Activated CD8-positive, alpha-beta memory T cell treated with anti-CD3 and anti-CD28 coated beads for 36 hours (primary cell): ENCODE data around the gene ZFAND5. TPM values are rescaled to one million over a fixed set of nuclear protein-coding genes. Genes with fewer than 3 reads are reported as not detected.

Experiments used
- CTCF ChIA-PET: fragments of 350-600 bp; sonication (Branson Sonifier 250); formaldehyde crosslinking; loops from one replicate; lab custom pipeline; 2021; ENCODE audit warnings: antibody characterized with exemption; lab: Charles Lee
- POLR2A ChIA-PET: fragments of 350-600 bp; sonication (Branson Sonifier 250); formaldehyde crosslinking; loops from one replicate; lab custom pipeline; 2021; ENCODE audit warnings: antibody characterized with exemption; lab: Charles Lee
- total RNA-seq, 2 experiments: library from RNA; stranded (reverse); gene quantifications; one replicate each; pipeline ENCODE4 v1.2.3, GENCODE V29; 2021

ZFAND5 gene
- total RNA-seq, 2 experiments from 2014 or later: 85.8 to 86.7 TPM

GRCh38 chr9:72365525-72366256, 683 bp upstream of the ZFAND5 start:
- ChIA-PET POLR2A (interaction anchor here (0.6 to 2.0 kb wide), 6 partner anchors 18 to 766 kb away, joined by 3 to 11 read pairs (median 4); no protein-coding TSS in a partner anchor), CTCF (interaction anchor here (0.9 to 1.3 kb wide), 3 partner anchors 17 to 78 kb away, joined by 3 to 5 read pairs (median 3); no protein-coding TSS in a partner anchor)

GRCh38 chr9:72363908-72364678, 915 bp downstream of the ZFAND5 start:
- ChIA-PET POLR2A (interaction anchor here (0.6 to 2.0 kb wide), 4 partner anchors 72 to 1949 kb away, joined by 3 to 11 read pairs (median 4); no protein-coding TSS in a partner anchor), CTCF (interaction anchor here (0.6 kb wide), 1 partner anchor 368 kb away, joined by 3 read pairs; no protein-coding TSS in a partner anchor)

- ChIA-PET CTCF (no interaction called here), POLR2A (interaction anchor here (0.6 kb wide), 2 partner anchors 179 to 583 kb away, joined by 3 to 4 read pairs; no protein-coding TSS in a partner anchor)
Observed at GRCh38 chr9:72363236-72363635, 1.8 kb downstream of the ZFAND5 start.

- ChIA-PET POLR2A (interaction anchor here (0.6 kb wide), 2 partner anchors 180 to 582 kb away, joined by 3 to 4 read pairs; no protein-coding TSS in a partner anchor), CTCF (no interaction called here)
Observed at GRCh38 chr9:72362680-72363139, 2.3 kb downstream of the ZFAND5 start.

- POLR2A ChIA-PET: no interaction called here
- CTCF ChIA-PET: no interaction called here
Observed at GRCh38 chr9:72362118-72362531, 2.9 kb downstream of the ZFAND5 start.

GRCh38 chr9:72361217-72361616, 3.8 kb downstream of the ZFAND5 start:
- ChIA-PET POLR2A (no interaction called here), CTCF (no interaction called here)

GRCh38 chr9:72360324-72360723, 4.7 kb downstream of the ZFAND5 start:
- POLR2A ChIA-PET: no interaction called here
- CTCF ChIA-PET: no interaction called here

GRCh38 chr9:72356041-72356582, 8.9 kb downstream of the ZFAND5 start:
- ChIA-PET CTCF (no interaction called here), POLR2A (no interaction called here)

GRCh38 chr9:72355153-72355552, 9.9 kb downstream of the ZFAND5 start:
- ChIA-PET POLR2A (no interaction called here), CTCF (no interaction called here)

- CTCF ChIA-PET: no interaction called here
- POLR2A ChIA-PET: no interaction called here
Observed at GRCh38 chr9:72354704-72355103, 10.3 kb downstream of the ZFAND5 start.

GRCh38 chr9:72353455-72354116, 11.4 kb downstream of the ZFAND5 start:
- POLR2A ChIA-PET: no interaction called here
- CTCF ChIA-PET: no interaction called here

GRCh38 chr9:72352911-72353388, 12.1 kb downstream of the ZFAND5 start:
- CTCF ChIA-PET: no interaction called here
- POLR2A ChIA-PET: no interaction called here

- ChIA-PET POLR2A (interaction anchor here (0.6 kb wide), 1 partner anchor 808 kb away, joined by 4 read pairs; no protein-coding TSS in a partner anchor), CTCF (no interaction called here)
Observed at GRCh38 chr9:72351538-72352453, 13.2 kb downstream of the ZFAND5 start.

GRCh38 chr9:72349911-72350310, 15.1 kb downstream of the ZFAND5 start:
- ChIA-PET CTCF (no interaction called here), POLR2A (no interaction called here)

- POLR2A ChIA-PET: no interaction called here
- CTCF ChIA-PET: no interaction called here
Observed at GRCh38 chr9:72349240-72349639, 15.8 kb downstream of the ZFAND5 start.

GRCh38 chr9:72346333-72346732, 18.7 kb downstream of the ZFAND5 start:
- ChIA-PET CTCF (no interaction called here), POLR2A (no interaction called here)

GRCh38 chr9:72338631-72339030, 26.4 kb downstream of the ZFAND5 start:
- POLR2A ChIA-PET: no interaction called here
- CTCF ChIA-PET: no interaction called here

GRCh38 chr9:72337286-72337685, 27.7 kb downstream of the ZFAND5 start:
- ChIA-PET POLR2A (no interaction called here), CTCF (no interaction called here)
